Measurements from ENCODE around the gene CDH6.

The CDH6 gene

DNA sequence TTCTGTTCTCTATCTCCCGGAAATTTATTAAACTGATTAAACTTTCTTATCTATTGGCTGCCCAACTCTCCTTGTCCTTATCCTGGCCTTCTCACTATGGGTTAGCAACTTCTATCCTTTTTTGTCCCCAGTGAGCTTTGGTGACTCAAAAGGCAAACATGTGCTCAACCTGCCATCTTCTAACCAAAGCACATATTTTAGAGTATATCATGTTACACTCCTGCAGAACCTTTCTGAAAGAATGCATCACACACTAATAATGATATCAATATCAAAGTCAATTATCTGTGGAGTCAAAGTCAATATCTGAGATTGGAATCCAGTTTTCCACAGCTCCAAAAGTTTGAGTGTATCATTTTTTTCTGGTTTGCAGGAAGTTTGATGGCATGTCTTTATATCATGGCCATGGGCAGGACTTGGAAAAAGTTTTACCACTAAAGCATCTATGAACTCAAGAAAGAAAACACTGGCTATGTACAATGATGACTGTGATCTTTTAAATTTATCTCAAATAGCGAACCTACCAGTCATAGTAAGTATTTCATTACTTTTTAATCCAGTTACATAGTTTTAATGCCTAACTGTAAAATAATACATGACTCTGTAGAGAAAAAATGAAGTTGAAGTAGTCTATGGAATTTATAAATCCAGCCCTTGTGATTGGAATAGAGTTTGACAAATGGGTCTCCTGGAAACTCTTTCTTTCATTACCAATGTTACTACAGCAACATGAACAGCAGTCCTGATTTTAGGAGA is 171.6 kb downstream of the CDH6 start:
- Mint-ChIP-seq H3K27ac (no peak overlapping the region), H3K9me3 (peaks cover 16% of the 10 kb centered on the region), H3K36me3 (ENCODE audit: low read depth) (no peaks in the 10 kb centered on the region), H3K4me3 (no peak overlapping the region), H3K27me3 (peaks cover 1% of the 10 kb centered on the region), H3K4me1 (ENCODE audit: low read depth) (no peaks in the 10 kb centered on the region)
- intact Hi-C loops (cut with micrococcal nuclease): no loop called here

GRCh38 chr5:31365776-31366175 is 172.3 kb downstream of the CDH6 start:
- Mint-ChIP-seq H3K27ac (no peak overlapping the region), H3K4me3 (no peak overlapping the region), H3K36me3 (ENCODE audit: low read depth) (no peaks in the 10 kb centered on the region), H3K9me3 (peaks cover 16% of the 10 kb centered on the region), H3K4me1 (ENCODE audit: low read depth) (no peaks in the 10 kb centered on the region), H3K27me3 (peaks cover 2% of the 10 kb centered on the region)
- intact Hi-C loops (cut with micrococcal nuclease): no loop called here

GRCh38 chr5:31366941-31367340 is 173.5 kb downstream of the CDH6 start:
- H3K27me3 Mint-ChIP-seq: peaks cover 2% of the 10 kb centered on the region
- peaks cover 16% of the 10 kb centered on the region for H3K9me3 Mint-ChIP-seq
- no peak overlapping the region for H3K4me3 Mint-ChIP-seq
- H3K36me3 Mint-ChIP-seq (ENCODE audit: low read depth): no peaks in the 10 kb centered on the region
- no peaks in the 10 kb centered on the region for H3K4me1 Mint-ChIP-seq (ENCODE audit: low read depth)
- intact Hi-C loops (cut with micrococcal nuclease): no loop called here
- H3K27ac Mint-ChIP-seq: no peak overlapping the region

DNA sequence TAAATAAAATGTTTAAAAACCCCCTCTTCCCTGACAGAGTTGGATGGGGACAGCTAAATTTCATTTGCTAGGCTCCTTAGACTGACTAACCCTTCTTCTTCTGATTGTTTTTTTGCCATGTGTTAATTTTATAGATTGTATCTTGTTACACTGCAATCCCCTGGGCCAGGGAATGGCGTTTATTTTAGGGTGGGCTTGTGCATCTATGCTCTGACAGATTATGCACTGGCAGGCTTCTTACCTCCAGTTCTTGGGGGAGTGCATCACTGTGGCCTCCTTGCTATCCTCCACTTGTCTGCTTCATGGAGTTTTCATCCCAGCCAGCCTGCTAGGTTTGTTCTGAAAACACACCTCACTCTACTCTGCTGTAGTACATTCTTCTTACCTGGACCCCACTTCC is 178.6 kb downstream of the CDH6 start:
- no peaks in the 10 kb centered on the region for H3K9me3 Mint-ChIP-seq
- no peaks in the 10 kb centered on the region for H3K36me3 Mint-ChIP-seq (ENCODE audit: low read depth)
- H3K27ac Mint-ChIP-seq: no peak overlapping the region
- intact Hi-C loops (cut with micrococcal nuclease): no loop called here
- no peak overlapping the region for H3K4me3 Mint-ChIP-seq
- H3K4me1 Mint-ChIP-seq (ENCODE audit: low read depth): no peaks in the 10 kb centered on the region
- peaks cover 2% of the 10 kb centered on the region for H3K27me3 Mint-ChIP-seq

DNA sequence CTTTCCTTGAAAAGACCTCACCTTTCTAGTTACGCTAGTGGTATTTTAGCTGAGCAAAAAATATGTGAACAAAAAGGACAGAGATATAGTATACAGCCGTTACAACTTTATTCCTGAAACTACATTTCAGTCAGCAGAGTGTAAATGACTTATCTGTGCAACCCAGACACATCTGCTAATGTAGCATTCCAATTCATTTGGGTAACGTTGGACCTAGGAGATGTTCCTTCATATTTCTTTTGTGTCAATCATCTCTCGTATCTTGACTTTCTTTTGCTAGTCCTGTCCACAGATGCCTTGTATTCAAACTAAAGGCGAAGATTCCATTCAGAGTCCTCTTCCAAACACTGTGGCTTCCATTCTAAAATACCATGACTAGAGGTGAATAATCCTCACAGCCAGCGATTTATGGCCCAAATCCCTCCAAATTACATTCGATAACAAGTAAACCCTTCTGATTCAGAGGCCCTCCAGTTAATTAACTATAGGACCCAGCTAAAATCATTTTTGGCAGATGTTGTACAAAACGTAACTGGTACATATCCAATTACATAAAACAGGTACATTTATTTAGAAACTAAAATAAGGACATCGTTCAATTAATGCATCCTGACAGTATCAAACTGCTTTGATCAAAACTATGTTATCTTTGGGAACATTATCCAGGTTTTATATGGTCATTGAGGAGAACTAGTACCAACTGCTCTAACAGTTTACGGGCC is 182.7 kb downstream of the CDH6 start:
- Mint-ChIP-seq H3K9me3 (no peaks in the 10 kb centered on the region), H3K4me1 (ENCODE audit: low read depth) (peaks cover 5% of the 10 kb centered on the region), H3K27me3 (no peaks in the 10 kb centered on the region), H3K4me3 (no peak overlapping the region), H3K27ac (no peak overlapping the region), H3K36me3 (ENCODE audit: low read depth) (no peaks in the 10 kb centered on the region)
- intact Hi-C loops (cut with micrococcal nuclease): no loop called here

DNA sequence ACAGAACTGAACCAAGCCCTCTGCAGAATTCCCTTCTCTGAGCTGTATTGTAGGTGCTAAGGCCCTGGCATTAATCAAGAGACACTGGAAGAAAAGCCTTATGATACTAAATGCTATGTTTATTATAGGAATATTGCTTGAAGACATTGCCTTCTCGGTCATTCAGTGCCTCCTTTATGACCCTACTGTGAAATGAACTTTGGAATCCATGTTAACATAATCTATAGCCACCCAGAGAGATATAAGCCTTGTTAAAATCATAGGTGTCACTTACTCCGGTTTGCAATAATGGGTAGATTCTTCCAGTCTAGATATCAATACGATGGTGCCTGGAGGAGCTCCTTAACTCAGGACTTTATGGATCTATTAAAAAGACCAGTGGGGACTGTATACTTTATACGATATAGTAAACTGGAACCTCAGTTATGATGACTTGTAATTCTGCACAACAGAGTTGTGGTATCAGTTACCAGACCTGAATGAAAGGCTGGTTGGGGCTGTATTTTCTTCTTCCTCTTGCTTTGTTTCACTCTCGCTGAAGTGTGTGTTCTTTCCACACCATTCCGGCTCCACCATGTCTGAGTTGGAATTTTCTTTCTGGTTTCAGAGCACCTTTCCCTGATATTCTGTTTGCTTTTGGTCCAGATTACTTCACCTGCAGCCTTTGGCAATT is 183.9 kb downstream of the CDH6 start:
- H3K36me3 Mint-ChIP-seq (ENCODE audit: low read depth): no peaks in the 10 kb centered on the region
- no peak overlapping the region for H3K27ac Mint-ChIP-seq
- intact Hi-C loops (cut with micrococcal nuclease): no loop called here

GRCh38 chr5:31378136-31378535 is 184.7 kb downstream of the CDH6 start:
- H3K36me3 Mint-ChIP-seq (ENCODE audit: low read depth): no peaks in the 10 kb centered on the region
- intact Hi-C loops (cut with micrococcal nuclease): no loop called here
- H3K27me3 Mint-ChIP-seq: peaks cover 2% of the 10 kb centered on the region
- H3K4me1 Mint-ChIP-seq (ENCODE audit: low read depth): peaks cover 5% of the 10 kb centered on the region
- H3K9me3 Mint-ChIP-seq: no peaks in the 10 kb centered on the region
- H3K27ac Mint-ChIP-seq: no peak overlapping the region
- H3K4me3 Mint-ChIP-seq: no peak overlapping the region

More for the DNA sequence above, 183.9 kb downstream of the CDH6 start:
- H3K4me1 Mint-ChIP-seq (ENCODE audit: low read depth): peaks cover 5% of the 10 kb centered on the region
- H3K27me3 Mint-ChIP-seq: peaks cover 2% of the 10 kb centered on the region
- no peak overlapping the region for H3K4me3 Mint-ChIP-seq
- H3K9me3 Mint-ChIP-seq: no peaks in the 10 kb centered on the region
